IPS-11a (cell line): ENCODE data around the gene NSF.
"Not testable (repeated sequence)": the region's sequence is repeated elsewhere in the genome, so short reads cannot be mapped to it uniquely, and the experiment has no call there.

Experiments used
- H3K4me3 ChIP-seq: one replicate; pipeline ENCODE4 v1.5.1; 2013; ENCODE audit warnings: low read depth, low read length, control low read depth

Gene NSF

DNA sequence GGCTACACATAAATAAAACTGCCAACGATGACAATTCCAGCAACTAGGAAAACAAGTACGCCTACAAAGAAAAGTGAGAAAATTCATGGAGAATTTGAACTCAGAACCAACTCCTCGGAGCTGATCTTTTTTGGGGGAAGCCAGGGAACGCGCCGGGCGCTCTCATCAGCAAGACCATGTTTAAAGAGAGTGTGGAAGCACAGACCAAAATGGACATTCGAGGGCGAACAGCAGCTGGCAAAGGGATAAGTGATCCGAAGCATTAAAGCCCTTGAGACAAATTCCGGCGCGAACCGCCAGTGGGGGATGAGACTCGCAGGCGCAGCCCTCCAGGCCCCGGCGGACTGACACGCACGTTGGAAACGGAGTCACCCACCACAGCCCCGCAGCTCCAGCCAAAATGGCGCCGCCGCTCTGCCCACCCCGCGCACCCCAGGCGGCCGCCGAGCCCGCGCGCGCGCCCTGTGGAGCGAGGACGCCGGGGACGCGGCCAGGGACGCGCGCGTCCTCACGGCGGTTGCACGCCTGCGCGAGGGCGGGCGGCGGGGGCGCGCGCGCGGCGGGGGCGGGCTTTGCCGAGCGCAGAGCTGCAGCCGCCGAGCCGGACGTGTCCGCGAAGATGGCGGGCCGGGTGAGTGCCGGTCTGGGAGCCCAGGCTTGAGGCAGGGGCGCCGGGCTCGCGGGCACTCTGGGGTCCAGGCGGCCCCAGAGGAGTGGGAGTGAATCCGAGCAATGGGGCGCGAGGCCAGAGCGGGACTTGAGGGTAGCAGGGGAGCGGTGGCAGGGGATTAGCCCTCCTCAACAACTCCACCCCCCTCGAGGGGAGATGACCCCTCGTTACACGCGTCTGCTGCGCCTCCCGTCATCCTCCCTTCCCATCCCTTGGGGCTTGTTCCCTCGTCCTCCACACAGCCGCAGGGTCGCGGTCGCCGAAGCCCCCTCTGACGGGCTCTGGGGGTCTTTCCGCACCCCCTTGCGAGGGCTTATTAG, at the start of gene NSF:
Gene NSF (plus strand): TSS at position 513 of the 990 bp plus-strand sequence. CDS start 107 bp downstream, at position 620.
- H3K4me3 ChIP-seq = not testable (repeated sequence)

DNA sequence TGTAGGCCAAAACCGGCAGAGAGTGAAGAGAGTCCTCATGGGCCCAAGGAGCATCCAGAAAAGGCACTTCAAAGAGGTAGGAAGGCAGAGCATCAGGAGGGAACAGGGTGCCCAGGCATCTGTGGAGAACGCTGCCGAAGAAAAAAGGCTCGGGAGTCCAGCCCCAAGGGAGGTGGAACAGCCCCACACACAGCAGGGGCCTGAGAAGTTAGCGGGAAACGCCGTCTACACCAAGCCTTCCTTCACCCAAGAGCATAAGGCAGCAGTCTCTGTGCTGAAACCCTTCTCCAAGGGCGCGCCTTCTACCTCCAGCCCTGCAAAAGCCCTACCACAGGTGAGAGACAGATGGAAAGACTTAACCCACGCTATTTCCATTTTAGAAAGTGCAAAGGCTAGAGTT, 41.9 kb upstream of the NSF start:
- H3K4me3 ChIP-seq = not testable (repeated sequence)

DNA sequence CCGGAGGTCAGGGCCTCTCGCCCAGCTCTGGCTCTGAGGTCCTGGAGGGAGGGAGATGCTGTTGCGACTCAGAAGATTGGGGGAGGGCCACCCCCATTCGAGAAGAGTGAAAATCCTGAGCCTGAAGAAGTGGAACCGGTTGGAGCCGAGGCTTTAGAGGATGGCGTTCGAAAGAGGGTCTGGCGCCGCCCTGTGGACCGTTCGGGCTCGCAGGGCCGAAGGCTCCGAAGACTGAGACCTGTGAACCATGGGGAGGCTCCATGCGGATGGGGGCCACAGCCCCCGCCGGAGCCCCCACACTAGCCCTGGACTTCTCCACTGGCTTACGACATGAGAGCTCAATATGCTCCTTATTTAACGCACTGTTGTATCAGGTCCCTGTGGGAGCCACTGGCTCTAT, 31.3 kb upstream of the NSF start:
- not testable (repeated sequence) for H3K4me3 ChIP-seq

DNA sequence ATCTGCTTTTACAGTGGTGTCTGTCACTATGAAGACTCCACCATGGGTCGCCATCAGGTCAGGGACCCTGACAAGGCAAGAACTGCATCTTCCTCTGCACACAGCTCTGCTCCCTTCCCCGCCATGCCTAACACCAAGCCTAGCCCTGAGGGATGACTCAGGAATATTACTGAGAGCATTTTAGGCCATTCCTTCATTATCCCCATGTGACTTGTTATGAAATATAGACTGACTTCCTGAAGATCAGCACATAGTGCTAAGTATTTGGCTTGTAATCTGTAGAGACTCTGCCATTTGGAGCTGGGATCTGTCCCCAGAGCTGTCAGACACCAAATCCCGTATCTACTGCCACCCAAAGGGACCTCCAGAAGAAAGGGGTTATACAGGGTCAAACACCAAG, 30.4 kb upstream of the NSF start:
- not testable (repeated sequence) for H3K4me3 ChIP-seq

DNA sequence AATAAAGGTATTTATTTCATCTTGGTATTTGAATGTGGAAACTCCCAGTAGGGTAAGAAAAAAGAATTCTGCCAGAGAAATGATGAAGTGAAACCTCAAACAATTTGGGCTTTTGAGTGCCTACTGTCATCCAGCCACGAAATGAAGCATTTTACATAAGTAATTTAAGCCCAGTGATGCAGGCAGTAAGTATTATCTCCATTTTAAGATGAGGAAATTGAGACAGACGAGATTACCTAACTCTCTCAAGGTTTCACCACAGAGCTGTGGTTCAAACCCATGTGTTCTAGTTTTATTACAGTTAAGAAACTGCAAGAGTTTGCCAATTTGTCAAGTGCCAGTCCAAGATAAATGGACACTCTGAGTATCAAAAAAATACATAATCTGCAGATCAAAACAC, 24.2 kb upstream of the NSF start:
- H3K4me3 ChIP-seq = not testable (repeated sequence)

DNA sequence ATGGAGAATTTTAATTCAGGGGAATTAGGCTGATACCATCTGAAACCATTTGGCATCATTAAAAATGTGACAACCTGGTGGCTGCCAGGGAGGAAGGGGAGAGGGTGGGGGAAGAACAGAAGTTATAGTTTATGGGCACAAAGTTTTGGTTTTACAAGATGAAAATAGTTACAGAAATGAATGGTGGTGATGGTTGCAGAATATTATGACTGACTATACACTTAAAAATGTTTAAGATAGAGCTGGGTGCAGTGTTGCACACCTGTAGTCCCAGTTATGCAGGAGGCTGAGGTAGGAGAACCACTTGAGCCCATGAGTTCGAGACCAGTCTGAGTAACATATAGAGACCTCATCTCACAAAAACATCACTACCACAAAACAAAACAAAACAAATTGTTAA, 23.5 kb upstream of the NSF start:
- H3K4me3 ChIP-seq = not testable (repeated sequence)

DNA sequence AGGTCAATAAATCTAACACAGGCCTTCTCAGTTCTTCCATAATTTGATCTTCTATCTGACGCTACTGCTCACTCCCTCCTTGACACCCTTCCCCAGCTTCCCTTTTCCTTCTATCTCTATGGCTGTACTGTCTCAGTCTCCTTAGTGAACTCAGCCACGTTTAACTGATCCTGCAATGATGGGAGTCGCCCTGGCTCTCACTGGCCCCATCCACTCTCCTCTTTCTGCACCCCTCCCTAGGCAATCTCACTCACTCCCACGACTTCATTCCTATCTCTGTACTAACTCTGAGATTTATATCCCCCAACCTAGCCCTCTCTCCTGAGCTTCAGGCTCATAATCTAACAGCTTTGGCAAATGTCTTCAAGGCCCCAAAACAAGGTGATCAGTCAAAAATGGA, 18.7 kb upstream of the NSF start:
- H3K4me3 ChIP-seq = not testable (repeated sequence)

DNA sequence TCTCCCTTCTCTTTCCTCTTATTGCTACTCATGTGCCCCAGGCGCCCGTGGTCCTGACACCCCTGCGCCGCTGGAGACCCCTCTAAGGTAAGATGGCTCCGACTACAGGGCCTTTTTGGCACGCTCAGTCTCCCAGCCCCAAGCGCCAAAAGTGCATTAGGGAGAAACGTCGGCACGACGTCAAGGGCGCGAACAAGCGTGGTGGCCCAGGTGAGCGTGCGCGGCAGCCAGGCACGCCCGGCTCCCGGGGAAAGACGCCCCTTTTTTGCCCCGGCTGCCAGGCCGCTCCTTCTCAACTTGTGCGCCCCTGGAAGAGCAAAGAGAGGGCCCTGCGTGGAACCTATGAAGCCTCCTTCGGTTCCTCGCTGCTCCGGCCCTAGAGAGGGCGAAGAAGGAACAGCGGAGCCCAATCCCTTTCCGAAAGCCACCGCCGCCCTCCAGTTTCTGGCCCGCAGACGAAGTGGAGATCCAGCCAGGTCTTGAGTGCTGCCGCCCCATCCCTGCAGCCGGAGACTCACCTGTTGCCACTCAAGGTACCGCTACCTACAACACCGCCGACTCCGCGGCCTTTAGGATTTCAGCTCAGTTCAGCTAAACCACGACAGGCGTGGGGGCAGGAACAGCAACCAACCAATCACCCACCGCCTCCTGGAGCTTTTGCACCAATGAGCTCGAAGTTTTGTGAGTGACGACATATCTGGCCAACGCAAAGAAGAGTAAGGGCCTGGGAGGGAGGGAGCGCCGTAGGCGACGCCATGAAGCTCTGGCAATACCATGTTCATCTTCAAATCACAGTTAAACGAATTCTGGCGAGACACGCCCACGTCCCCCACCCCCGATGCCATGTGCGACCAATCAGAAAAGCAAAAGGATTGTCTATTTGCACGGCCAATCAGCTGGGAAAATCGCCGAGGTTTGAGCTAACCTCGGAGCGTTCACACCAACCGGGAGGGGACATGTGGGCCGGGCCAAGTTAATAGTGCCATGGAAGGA, 11.1 kb upstream of the NSF start, which contains the start of gene ARL17A:
Gene ARL17A (minus strand): TSS at position 609 of the 993 bp plus-strand sequence. CDS start 3,369 bp downstream, outside the sequence.
- H3K4me3 ChIP-seq = not testable (repeated sequence)

DNA sequence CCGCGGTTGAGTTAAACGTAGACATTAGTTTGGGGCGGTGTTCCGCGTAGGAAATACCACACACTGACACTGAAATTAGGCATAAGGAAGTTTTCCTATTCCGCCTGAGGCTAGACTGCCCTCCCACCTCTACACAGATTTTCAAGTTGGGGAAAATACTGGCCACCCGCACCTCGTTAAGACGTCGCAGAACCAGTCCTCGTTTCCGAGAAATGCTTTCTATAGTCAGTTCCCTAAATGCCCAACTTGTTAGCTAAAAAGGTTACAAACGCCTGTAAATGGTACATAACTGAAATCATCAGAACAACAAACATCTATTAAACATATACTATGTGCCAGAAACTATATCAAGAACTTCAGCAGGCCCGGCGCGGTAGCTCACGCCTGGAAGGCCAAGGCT, 10.4 kb upstream of the NSF start:
- H3K4me3 ChIP-seq = not testable (repeated sequence)

DNA sequence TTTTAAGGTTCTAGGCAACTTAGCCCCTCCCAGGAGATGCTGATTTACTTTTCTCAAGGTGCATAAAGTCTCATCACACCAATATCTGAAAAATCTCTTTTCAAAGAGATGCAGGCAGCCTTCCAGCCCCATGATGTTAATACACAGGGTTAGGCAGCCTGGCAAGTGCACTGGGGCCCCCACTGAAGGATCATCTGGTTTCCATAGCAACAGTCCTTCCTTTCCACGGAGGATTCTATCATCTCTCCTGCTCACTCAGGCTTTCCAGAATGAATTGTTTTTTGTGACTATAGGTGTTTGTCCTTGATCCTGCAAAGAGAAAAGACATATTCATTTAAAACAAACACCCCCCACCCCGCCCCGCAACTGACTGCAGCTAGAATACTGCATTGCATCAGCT, 5.0 kb upstream of the NSF start:
- H3K4me3 ChIP-seq = not testable (repeated sequence)

DNA sequence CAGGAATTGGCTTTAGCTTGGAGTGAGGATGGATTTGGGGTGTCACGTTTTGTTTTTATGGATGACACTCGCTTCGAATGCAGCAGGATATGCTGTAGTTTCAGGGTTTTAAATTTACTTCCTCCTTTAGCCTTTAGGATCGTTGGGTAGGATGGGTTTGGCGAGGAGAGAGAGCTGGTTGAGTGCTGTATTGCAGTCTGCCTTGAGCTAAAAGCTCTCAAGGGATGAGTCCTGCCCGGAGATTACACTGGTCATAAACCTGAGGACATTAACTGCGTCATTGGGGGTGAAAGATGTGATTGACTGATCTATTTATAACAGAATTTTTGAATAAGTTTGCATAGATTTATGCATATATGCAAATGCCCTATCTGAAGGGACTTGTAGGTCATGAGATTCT, 863 bp downstream of the NSF start:
- H3K4me3 ChIP-seq = not testable (repeated sequence)

DNA sequence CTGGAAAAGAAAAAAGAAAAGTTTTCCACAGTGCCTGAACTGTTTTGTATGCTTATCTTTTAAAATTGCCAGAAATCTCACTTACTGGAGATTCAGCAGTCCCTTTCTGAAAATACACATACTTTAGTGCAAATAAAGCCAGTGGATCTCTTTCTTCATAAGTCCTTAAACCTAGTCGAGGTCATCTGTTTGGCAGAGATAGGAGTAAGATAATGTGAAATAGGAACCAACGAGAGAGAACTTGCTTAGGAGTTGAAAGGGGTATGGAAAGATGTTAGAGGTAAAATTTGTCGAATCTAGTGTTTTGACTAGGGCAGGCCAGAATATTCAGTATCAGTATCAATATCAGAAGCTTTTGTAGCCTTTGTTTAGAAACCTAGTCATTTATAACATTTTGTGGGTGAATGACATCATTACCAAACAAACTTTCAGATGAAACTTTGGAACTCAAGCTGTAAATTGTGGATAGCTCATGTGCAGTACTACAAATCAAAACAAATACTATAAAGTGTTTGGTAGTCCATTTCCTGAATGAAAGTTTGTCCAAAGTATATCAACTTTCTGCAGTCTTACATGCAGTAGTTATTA, 8.0 kb downstream of the NSF start:
- H3K4me3 ChIP-seq = not testable (repeated sequence)

DNA sequence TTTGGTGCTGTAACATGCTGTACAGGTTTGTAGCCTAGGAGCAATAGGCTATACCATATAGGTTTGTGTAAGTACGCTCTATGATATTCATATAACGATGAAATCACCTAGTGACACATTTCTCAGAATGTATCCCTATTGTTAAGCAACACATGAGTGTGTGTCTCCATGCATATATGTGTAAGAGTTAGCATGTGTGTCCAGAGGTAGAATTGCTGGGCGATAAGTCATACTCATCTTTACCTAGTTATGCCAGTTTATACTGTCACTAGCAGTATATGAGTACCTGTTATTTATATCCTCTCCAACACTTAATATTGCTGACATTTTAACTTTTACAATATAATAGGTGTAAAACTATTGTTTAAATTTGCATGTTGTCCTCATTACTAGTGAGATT, 10.3 kb downstream of the NSF start:
- H3K4me3 ChIP-seq = not testable (repeated sequence)

DNA sequence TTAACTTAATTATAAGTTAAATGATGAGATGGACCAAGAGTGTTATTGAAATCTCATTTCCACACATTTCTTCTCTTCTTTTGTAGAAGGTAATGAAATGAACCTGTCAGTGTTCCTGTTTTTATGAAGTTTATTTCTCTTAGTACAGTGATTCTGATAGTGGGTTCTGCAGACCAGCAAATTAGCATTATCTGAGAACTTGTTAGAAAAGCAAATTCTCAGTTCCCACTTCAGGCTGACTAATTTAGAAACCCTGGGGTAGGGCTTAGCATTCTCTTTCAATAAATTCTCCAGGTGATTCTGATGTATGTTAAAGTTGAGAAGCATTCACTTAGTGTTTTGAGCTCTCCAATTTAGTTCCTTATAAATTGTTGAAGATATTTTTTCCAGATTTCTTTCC, 12.7 kb downstream of the NSF start:
- not testable (repeated sequence) for H3K4me3 ChIP-seq

DNA sequence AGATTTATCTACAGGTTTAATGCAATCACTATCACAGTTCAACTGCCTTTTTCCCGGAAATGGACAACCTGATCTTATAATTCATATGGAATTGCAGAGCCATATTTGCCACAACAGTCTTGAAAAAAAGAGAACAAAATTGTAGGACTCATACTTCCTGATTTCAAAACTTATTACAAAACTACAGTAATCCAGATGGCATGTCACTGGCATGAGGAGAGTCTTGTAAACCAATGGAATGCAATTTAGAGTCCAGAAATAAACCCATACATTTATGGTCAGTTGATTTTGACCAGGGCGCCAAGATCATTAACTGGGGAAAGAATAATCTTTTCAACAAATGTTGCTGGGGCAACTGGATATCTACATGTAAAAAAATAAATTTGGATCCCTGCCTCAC, 20.8 kb downstream of the NSF start:
- not testable (repeated sequence) for H3K4me3 ChIP-seq

DNA sequence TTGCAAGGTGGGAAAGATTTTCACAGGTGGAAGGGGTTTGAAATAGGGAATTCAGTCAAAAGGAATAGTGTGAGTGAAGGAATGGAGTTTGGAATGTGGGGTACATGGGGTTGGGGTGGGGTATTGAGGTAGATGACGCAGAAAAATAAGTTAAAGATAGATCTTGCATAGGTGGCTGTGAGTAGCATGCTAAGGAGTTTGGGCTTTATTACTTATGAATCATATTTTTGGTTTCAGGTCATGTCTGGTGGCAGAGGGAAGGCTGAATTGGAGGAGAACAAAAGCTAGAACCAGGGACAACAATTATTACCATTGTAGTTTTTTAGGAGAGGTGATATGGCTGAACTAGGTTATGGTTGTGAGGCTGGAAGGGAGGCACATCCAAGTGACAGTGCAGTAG, 23.4 kb downstream of the NSF start:
- H3K4me3 ChIP-seq = not testable (repeated sequence)

DNA sequence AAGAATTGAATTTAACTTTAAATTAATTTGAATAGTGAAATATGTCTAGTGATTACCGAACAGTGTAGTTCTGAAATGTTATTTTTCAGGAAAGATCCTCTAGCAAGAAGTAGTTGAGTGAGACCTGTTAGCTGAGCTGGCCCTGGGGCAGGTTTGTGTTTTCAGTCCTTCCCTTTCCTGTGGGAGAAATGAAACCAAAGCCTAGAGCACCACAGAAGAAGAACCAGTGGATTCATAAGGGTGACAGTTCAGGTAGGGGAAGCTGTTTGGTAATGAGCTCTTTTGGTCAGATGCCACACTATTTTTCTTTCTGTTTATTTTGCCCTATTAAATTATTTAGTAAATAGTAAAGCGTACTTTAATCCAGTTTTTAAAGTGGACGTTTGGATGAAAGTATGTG, 26.7 kb downstream of the NSF start:
- not testable (repeated sequence) for H3K4me3 ChIP-seq

DNA sequence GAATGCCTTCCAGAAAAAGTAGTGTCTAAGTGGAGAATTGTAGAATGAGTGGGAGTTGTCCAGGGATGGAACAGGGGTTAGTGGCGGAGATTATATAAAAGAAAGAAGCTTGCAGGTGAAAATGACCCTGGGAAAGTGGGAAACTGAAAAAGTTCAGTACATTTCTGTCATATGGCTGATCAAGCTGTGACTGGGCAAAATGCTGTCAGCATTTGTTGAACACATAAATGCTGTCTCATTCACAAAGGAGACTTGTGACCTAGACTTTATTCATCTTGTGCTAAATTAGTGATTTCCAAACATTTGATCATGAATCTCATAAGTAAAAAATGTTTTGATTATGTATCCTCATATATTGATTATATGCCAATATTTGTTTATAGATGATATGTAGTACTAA, 28.5 kb downstream of the NSF start:
- H3K4me3 ChIP-seq = not testable (repeated sequence)

DNA sequence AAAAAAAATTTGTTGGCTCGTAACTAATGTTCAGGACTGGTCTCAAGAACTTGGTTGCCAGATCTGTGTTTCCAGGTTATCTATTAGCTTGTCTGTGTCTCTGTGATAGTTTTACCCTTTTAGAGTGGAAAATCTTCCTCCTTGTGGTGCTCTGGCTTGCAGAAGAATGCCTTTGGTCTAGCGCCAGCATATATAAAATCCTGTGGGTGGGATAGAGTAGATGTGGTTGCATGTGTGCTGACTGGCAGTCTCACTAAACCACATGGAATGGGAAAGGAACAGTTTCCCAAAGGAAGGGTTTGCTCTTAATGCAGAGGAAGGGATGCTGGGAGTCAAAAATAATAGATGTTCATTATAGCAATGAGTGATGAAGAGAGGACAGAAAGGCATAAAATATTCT, 33.3 kb downstream of the NSF start:
- H3K4me3 ChIP-seq = not testable (repeated sequence)

DNA sequence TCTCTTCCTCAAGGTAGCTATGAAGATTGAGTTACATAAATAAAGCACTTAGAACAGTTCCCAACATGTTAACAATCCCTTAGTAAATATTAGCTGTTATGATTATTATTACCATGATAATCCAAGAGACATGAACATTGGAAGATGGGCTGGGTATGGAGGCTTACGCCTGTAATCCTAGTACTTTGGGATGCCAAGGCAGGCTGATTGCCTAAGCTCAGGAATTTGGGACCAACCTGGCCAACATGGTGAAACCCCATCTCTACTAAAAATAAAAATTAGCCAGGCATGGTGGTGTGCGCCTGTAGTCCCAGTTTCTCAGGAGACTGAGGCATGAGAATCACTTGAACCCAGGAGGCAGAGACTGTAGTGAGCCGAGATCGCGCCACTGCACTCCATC, 34.3 kb downstream of the NSF start:
- H3K4me3 ChIP-seq = not testable (repeated sequence)

DNA sequence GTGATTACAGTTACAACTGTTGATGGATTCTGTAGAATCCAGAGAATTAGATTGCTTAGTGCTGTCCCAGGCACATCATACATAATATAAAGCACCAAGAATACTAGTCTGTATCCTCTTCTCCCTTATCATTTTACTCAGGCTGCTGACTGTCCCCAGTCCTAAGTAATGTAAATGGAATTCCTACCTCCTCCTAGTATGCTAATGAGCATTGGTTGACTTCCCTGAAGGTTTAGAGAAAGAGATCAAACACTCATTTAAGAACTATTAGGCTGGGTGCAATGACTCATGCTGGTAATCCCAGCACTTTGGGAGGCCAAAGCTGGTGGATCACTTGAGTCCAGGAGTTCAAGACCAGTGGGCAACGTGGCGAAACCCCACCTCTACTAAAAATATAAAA, 37.0 kb downstream of the NSF start:
- H3K4me3 ChIP-seq = not testable (repeated sequence)
